Suppressor macrophage (primary cell): Measurements from ENCODE around the gene SMAD7.

Experiments
- DNase-seq, 4 experiments: peaks; one replicate each; pipeline ENCODE4 v3.0.0-alpha.2; 2020 to 2022

Gene SMAD7

DNA sequence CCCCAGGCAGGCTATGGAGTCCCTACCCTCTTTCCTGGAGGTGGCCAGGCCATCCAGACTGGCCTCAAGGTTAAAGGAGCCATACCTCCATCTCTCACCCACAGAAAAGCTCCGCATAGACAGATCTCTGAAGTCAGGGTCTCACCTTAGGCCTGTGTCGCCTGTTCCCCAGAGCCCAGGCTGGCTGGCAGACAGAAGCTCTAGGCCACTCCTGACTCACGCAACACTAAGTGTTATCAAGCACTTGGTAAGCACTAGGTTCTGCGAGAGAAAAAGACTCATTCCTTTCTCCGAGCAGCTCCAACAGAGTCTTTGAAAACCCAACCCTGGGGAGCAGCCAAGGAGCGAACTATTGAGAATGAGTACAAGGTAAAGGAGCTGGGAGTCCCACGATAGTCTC is 6.1 kb downstream of the SMAD7 start:
- DNase-seq = no peak

DNA sequence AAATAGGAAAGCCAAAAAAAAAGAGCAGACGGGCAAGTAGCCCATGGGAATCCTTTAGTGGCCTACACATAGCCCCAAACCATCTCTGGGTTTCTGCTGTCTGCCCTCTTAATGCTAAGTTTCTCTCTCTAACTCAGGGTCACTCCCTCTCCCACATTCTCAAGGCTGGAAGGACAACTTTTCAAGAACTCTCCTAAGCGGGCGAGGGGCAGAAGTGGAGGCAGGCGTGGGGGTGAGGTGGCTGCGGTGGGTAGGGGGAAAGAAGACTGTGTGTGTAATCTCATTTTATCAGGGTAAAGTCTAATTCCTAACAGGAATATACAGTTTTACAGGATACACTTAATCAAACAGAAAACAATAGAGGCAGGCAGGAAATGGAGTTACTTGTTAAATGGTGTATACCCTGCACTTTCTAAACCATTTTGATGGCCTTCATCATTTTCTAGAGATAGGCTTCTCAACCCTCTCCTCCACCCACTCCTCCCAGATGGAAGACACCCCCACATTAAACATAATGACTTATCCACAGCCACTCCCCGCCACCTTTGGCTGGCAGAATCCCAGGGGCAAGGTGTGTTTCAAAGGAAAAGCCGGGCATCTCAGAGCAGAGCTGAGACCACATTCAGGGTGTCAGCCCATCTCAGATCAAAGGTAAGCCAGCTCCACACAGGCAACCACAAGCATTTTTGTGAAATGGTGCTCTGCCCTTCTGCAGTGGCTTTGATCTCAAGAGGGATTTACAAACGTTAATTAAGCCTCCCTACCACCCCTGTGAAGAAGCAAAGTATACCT is 6.8 kb downstream of the SMAD7 start:
- DNase-seq = no peak

GRCh38 chr18:48943333-48943732 is 7.4 kb downstream of the SMAD7 start:
- DNase-seq = no peak

DNA sequence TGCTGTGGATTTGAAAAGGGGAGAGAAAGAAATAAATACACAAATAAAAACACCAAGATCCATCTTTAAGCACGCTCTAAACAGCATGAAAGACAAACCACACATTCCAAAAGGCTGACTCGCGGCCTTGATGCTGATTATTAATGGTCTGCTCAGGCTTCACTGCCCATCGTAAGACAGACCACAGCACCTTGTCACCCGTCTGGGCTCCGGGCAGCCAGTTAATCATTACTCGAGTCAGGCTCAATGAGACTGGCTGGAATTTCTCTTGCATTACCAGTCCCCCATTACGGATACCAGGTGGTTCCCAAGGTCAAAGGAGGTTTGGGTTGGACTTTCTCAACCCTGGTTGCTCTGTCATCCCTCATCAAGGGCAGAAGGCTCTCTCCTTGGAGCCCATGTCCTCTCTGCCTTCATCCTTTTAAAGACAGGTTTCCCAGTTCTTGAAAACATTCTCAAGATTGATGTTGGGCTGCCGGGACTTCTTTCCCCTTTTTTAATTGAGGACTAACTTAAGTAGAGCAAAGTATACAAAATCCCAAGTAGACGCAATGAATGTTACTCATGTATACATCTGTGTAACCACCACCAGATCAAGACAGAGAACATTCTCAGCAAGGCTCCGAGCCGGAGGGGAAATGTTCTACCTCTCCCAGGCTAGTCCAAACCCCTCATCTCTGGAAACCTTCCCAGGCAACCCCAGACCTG is 8.1 kb downstream of the SMAD7 start:
- no peak for DNase-seq

GRCh38 chr18:48942086-48942485 is 8.7 kb downstream of the SMAD7 start:
- no peak for DNase-seq

GRCh38 chr18:48941672-48942071 is 9.1 kb downstream of the SMAD7 start:
- no peak for DNase-seq

- DNase-seq = no peak
Observed at GRCh38 chr18:48940854-48941611, 9.7 kb downstream of the SMAD7 start.

DNA sequence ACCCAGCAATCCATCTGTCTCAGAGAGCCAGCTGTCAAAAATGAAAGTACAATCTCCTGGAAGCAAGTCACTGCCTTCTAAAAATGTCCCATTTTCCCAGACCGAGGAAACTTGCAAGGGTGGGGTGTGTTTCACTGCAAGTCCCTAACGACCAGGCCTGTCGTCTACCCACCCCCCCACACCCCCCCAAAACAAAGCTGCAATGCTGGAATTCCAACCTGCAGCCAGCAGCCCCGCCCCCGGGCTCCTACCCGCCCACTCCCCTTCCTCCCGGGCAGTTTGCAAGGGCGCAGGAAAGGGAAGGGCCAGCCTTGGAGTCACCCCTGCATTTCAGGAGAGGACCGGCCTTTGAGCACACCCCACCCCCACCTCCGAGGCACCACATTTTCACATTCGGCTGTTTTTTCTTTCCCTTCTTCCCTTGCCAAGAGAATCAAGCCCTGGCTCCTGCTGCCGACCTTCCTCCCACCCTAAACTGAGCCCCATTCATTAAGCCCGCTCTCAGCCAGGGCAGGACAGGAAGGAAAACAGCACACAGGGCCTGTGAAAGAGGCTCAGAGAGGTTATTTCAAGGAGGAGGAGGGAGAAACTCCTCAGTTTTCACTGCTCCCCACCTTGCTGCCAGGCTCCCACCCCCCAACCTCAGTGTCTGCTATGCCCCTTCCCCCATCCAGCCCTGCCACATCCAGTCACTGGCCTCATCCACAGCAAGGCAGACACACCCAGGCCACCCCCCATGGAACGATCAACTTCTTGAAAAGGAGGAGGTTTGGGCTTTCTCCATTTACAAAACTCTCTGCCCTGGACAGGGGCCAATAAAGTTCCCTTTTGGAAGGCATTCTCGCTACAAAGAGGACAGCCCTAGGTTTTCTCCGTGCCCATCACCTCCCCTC is 11.3 kb downstream of the SMAD7 start:
- peak in 2 of 4 experiments; percentile 57 to 65 for DNase-seq

DNA sequence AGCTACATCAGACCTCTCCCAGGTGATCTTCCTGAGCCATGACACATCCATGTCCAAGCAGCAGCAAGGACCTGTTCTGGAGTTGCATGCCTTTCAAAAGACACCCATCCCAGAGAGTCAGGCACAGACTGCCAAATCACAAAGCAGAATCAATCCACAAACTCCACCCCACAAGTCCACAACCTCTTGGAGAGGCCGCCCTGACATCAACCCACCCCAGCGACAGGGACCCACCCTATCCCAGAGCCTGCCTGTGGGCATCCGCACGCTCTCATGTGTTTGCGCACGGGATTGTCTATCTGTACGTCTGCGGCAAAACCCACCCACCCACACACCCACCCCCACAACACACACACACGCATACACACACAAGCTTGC is 11.9 kb downstream of the SMAD7 start:
- no peak for DNase-seq

GRCh38 chr18:48937869-48938750 is 12.7 kb downstream of the SMAD7 start:
- DNase-seq = no peak

GRCh38 chr18:48935433-48935774 is 15.4 kb downstream of the SMAD7 start:
- no peak for DNase-seq

- peak in 1 of 4 experiments; percentile 41 for DNase-seq
Observed at GRCh38 chr18:48934723-48935432, 15.9 kb downstream of the SMAD7 start.

GRCh38 chr18:48934415-48934722 is 16.4 kb downstream of the SMAD7 start:
- DNase-seq = peak in 3 of 4 experiments; percentile 45 to 58 (median 57)

DNA sequence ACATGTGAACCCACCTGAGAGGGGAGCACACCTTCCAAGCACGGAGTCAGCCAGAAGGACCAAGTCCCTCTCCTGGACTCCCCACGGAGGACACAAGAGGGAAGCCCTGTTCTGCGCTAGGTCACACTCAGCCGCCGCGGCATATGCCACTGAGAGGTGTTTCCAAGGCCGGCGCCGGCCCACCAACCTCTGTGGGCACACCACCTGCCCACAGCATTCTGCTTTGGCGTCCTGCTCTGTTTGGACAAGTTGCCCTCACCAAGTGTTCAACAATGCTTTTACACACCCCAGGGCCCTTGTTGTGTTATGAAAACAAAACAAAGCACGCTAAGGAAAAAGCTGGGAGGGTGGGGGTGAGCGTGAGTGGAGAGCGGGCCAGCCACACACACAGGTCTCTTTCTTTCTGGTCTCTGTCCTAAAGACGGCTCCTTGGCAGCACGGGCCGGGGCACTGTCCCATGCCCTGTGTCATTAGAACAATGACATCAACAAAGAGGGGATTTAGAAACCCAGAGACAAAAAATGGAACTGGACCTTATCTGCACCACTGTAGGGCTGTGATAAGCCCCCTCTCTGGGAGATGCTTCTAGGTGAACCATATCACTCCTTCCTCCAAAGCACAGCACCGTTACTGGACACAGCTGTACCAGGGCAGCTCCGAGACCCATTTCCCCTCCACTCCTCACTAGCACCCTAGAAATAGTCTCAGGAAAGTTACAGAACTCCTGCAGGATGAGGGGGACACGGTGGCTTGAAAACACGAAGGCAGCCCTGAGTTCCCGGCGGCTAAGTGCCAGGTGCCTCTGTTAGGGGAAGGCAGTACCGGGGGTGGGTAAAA is 17.0 kb downstream of the SMAD7 start:
- no peak for DNase-seq

DNA sequence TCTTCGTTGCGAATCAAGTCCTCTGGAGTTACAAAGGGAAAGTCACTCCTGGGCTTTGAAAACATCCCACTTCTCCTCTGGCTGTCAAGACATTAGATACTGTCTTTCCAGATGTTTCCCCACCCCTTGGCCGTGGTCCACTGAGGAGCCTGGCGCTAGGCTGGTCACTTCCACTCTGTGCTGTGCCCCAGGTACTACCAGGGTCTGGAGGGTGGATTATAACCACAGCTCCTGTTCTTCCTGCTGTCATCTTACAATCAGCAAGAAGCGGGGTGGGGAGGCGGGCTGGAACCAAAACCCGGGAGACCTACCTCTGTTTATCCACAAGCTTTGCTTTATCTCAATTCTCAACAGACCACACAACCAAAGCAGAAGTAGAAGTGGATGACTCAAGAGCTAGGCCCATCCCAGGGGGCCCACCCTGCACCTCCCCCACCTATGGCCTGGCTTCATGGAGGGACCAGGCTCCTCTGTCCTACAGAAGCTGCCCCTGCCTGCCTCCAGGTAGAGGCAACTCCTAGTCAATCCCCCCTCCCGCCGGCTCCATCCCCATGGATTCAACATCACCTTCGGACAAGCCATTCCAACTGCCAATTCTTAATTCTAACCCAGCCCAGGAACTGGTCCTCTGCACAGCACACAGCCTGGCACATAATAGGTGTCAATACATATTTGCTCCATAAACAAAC is 17.8 kb downstream of the SMAD7 start:
- DNase-seq = peak in 1 of 4 experiments; percentile 34

- DNase-seq = no peak
Observed at GRCh38 chr18:48932462-48932818, 18.3 kb downstream of the SMAD7 start.

DNA sequence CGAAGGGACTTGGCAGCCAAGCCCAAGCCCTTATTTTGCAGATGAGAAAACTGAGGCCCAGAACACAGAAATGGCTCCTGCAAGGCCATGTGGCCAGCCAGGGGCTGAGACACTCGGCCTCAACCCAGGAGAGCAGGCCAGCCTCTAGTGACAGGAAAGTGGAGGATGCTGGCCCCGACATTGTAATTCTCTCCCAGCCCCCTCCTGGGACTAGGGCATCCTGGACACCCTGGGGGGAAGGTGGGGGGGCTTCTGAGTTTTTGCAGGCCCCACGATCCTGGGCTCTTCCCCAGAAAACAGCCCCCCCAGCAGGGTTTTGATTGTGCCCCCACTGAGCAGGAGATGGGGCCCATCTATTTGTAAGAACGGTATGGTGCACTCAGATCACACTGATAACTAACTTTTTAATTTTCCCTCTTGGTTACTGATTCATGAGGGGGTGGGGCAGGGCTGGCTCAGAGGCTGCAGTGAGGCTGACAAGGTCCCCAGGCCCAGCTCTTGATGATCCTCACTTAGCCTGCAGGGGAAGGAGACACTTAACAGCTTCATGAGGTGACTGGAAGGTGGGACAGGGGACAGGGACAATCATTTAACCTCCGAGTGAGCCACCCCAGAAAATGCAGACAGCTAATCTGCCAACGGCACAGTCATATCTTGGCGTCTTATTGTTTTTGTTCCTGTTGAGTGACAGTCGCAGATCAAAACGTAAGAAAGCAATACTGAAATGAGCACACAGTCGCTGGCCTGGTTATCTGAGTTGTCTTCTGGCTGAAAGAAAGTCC is 18.9 kb downstream of the SMAD7 start:
- DNase-seq = no peak

- DNase-seq = no peak
Observed at GRCh38 chr18:48930926-48931325, 19.8 kb downstream of the SMAD7 start.
